Chondrocyte (in vitro differentiated cells): ENCODE data around the gene A3GALT2. TPM values are rescaled to one million over a fixed set of nuclear protein-coding genes. Genes with fewer than 3 reads are reported as not detected.

Experiments
- DNase-seq: peaks from one replicate; pipeline ENCODE4 v3.0.0; 2021; ENCODE audit warnings: mixed read lengths, low spot score
- H3K27ac Mint-ChIP-seq: one replicate; pipeline ENCODE4 v1.8.0; 2021; ENCODE audit warnings: mild to moderate bottlenecking, moderate library complexity, mixed read lengths; ENCODE audit not compliant: unreplicated experiment
- H3K27me3 Mint-ChIP-seq: 2 replicates; pipeline ENCODE4 v1.8.0; 2021; ENCODE audit warnings: low read depth, mixed read lengths
- H3K36me3 Mint-ChIP-seq: 2 replicates; pipeline ENCODE4 v1.8.0; 2021; ENCODE audit warnings: low read depth, mixed read lengths
- H3K4me1 Mint-ChIP-seq: 2 replicates; pipeline ENCODE4 v1.8.0; 2021; ENCODE audit warnings: low read depth, mild to moderate bottlenecking, mixed read lengths
- H3K4me3 Mint-ChIP-seq: one replicate; pipeline ENCODE4 v1.8.0; 2021; ENCODE audit warnings: mild to moderate bottlenecking, moderate library complexity, mixed read lengths; ENCODE audit not compliant: unreplicated experiment
- H3K9me3 Mint-ChIP-seq: 2 replicates; pipeline ENCODE4 v1.8.0; 2021; ENCODE audit warnings: low read depth, mixed read lengths
- CTCF ChIP-seq: fragments of 200-600 bp; sonication (generic); IDR thresholded peaks from 2 replicates; pipeline ENCODE4 v1.5.0; 2021; ENCODE audit warnings: antibody characterized with exemption, mild to moderate bottlenecking, moderate library complexity
- total RNA-seq: library from RNA; stranded (reverse); gene quantifications from 3 replicates; pipeline ENCODE4 v1.2.1, GENCODE V29; 2021

The A3GALT2 gene
- total RNA-seq, 1 donor from 2014 or later = 0.27 TPM

- H3K36me3 Mint-ChIP-seq = peaks cover 27% of the 10 kb centered on the region
- no peak overlapping the region for H3K4me3 Mint-ChIP-seq
- peaks cover 5% of the 10 kb centered on the region for H3K4me1 Mint-ChIP-seq
- no peak for DNase-seq
- H3K27me3 Mint-ChIP-seq = no peaks in the 10 kb centered on the region
- H3K27ac Mint-ChIP-seq = no peak overlapping the region
- H3K9me3 Mint-ChIP-seq = no peaks in the 10 kb centered on the region
- no peak for TF ChIP-seq CTCF
Measured at GRCh38 chr1:33282791-33283190, 38.1 kb downstream of the A3GALT2 start.

- Mint-ChIP-seq H3K27me3 (no peaks in the 10 kb centered on the region), H3K27ac (no peak overlapping the region), H3K4me1 (no peaks in the 10 kb centered on the region), H3K4me3 (no peak overlapping the region), H3K36me3 (peaks cover 25% of the 10 kb centered on the region), H3K9me3 (no peaks in the 10 kb centered on the region)
- TF ChIP-seq CTCF = no peak
- no peak for DNase-seq
Measured at GRCh38 chr1:33281554-33282303, 39.2 kb downstream of the A3GALT2 start.

GRCh38 chr1:33280091-33280661 is 40.7 kb downstream of the A3GALT2 start:
- Mint-ChIP-seq H3K27me3 (no peaks in the 10 kb centered on the region), H3K4me3 (no peak overlapping the region), H3K9me3 (no peaks in the 10 kb centered on the region), H3K4me1 (no peaks in the 10 kb centered on the region), H3K36me3 (peaks cover 27% of the 10 kb centered on the region), H3K27ac (no peak overlapping the region)
- no peak for TF ChIP-seq CTCF
- no peak for DNase-seq

DNA sequence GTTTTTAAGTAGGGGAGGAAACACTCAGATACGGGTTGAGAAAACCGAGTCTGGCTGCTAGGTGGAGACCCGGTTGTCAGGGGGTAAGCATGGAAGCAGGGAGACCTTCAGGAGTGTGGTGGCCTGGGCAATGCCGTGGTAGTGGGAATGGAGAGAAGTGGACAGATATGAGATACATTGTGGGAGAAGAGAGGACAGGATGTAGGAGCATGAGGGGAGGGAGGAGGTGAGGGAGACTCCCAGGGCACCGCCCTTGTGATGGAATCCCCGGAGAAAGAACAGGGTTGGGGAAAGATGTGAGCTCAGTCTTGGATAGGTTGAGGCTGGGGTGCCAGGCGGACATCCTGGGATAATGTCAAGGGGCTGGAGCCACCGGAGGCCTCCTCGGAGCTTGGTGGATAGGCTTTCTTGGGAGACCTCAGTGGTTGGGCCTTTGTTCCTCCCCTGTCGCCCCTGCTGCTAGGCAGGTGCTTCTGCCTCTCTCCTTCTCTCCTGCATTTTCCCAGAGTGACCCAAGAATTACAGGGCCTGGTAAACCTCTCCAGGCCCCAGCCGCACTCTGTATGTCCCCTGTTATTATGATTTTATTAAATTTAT is 43.3 kb downstream of the A3GALT2 start:
- Mint-ChIP-seq H3K9me3 (no peaks in the 10 kb centered on the region), H3K27me3 (no peaks in the 10 kb centered on the region), H3K36me3 (peaks cover 20% of the 10 kb centered on the region), H3K4me3 (no peak overlapping the region), H3K4me1 (peaks cover 5% of the 10 kb centered on the region), H3K27ac (no peak overlapping the region)
- no peak for TF ChIP-seq CTCF
- DNase-seq = no peak

DNA sequence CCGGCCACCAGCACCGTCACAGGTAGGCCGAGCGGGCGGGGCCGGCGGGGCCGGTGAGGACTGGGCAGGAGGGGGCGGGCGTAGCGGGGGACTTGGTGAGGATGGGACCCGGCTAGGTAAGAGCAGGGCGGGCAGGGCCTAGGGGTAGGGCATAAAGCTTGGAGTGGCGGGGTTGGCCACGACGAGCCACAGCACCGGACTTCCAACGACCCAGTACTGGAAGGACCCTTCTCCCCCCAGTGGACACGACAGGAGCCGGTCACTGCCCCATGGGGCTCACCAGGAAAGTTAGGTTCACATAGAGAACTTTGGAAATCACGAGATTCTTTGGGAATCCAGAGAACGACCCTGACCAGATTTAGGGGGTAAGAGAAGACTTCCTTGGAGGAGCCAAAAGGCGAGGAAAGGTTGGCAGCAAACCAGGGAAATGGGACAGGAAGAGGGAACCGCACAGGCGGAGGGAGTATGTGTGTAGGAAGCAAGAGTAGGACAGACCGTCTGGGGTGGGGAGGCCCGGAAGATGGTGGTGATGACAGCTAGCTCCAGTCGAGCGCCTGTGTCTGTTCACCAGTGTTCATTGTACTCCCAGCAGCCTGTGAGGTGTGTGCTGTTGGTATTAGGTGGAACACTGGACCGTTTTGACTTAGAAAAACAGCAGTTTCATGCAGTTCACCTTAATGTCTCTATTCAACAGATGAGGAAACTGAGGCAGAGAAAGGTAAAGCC is 44.2 kb downstream of the A3GALT2 start:
- no peak for DNase-seq
- Mint-ChIP-seq H3K36me3 (peaks cover 17% of the 10 kb centered on the region), H3K4me3 (no peak overlapping the region), H3K27ac (peak overlapping the region; percentile 6), H3K27me3 (no peaks in the 10 kb centered on the region), H3K4me1 (peaks cover 10% of the 10 kb centered on the region), H3K9me3 (no peaks in the 10 kb centered on the region)
- no peak for TF ChIP-seq CTCF
